KBM-7 (cell line): ENCODE data around the gene AAK1.
"Not testable (repeated sequence)": the region's sequence is repeated elsewhere in the genome, so short reads cannot be mapped to it uniquely, and the experiment has no call there.

Experiments used
- DNase-seq: peaks from one replicate; pipeline ENCODE4 v3.0.0-alpha.2; 2015
- in situ Hi-C: fragments of 300-500 bp; cut with MboI; formaldehyde crosslinking; loops from 2 replicates; pipeline ENCODE4 v1.14.3; 2020; ENCODE audit warnings: low sequenced_read_pairs, low pct_unique_long_range_greater_than_20kb, mixed read lengths

The AAK1 gene

DNA sequence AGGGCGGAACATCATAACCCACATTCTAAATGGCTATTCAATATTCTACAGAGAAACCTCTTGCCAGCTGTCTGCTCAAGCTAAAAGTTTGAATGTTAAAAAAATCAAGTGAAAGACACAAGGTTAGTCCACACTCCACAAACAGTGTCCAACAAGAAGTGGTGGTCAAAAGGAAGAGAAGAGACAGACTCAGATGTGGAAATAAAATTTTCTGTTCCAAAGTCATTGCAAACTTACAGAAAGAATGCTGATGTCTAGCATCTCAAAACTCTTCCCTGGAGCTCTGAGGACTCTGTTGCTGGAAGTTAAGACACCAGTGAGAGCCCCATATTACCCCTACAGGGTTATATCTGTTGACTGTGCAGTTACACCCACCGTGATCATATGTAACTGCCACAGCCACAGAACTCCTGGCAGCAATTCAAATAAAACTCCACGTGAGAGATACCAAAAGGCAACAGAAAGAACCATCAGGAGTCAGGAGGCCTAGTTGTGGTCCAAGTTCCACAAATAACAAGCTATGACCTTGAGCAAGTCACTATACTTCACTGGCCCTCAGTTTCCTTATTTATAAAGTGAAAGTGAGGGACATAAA, 60.9 kb downstream of the AAK1 start:
- in situ Hi-C loops: no loop called here
- peak; percentile 47 for DNase-seq

DNA sequence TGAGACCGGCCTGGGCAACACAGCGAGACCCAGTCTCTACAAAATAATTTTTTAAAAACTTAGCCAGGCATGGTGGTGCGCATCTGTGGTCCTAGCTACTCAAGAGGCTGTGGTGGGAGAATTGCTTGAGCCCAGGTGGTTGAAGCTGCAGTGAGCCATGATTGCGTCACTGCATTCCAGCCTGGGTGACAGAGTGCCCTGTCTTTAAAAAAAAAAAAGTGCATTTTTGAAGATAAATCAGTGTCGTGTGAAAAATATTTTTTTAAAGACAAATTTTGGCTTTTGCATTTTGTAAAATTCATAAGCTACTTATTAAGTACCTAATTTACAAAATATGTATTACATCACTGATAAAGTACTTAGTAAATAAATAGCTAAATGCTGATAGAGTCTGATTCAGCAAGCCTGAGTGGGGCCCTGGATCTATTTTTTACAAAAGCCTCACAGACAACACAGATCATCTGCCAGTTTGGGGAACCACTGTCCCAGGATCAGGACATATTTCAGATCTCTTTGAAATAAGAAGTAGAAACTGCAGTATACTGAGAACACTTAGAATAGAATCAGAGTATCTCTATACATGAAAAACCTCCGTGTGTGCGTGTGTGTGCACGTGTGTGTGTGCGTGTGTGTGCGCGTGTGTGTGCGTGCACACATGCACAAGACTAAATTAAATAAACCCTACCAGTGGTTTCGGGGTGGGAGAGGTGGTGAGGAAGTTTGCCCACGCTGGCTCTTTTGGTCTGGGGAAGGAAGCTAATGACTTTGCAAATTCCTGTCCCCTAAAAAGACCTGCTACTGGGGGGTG, 61.6 kb downstream of the AAK1 start:
- peak; percentile 73 for DNase-seq
- in situ Hi-C loops: no loop called here

DNA sequence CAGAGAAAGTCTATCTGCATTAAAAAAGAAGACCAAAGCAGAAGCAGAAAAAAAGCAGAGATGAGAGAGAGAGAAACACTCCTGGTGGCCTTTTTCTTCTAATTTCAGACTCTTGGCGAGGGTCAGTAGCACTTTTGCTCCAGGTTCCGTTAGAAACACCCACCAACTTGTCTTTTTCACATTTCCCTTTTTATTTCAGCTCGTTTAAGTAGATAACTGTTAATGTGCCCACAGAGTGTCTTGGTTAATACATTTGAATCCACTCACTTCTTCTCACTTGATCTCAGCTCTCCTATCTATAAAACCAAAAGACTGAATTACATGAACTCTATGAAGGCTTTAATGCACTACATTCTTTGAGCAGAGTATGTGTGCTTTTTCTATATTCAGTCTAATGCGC, 63.1 kb downstream of the AAK1 start:
- DNase-seq: no peak
- in situ Hi-C loops: no loop called here

DNA sequence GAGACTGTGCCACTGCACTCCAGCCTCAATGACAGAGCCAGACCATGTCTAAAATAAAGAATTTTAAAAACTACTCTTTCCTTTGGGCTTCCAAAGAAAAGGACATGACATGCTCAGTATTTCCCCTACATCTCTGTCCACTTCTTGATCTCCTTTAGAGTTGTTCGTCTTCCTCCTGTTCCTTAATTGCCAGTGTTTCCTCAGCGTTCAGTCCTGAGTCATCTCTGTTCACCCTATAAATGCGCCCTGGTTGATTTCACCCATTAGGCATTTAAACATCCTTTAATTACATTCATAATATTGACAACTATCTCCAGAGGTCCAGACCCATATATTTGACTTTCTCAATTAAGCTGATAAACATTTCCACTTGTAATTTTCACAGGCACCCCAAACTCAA, 64.0 kb downstream of the AAK1 start:
- in situ Hi-C loops: no loop called here

DNA sequence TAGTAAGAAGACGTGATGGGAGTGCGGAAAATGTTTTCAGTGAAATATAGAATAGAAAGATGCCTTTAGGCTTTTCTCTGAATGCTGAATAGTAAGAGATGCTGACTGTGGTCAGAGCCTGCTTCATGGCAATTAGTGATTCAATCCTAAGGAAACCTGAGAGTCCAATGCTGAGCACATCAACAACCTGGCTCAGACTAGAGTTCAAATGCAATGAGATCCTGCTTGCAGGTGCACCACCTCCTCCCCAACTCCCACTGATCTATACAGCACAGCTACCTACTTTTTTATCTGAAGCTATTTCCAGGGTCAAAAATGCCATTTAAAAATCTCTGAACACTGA, 65.4 kb downstream of the AAK1 start:
- in situ Hi-C loops: no loop called here
- no peak for DNase-seq

More for the DNA sequence above, 64.0 kb downstream of the AAK1 start:
- DNase-seq: no peak

DNA sequence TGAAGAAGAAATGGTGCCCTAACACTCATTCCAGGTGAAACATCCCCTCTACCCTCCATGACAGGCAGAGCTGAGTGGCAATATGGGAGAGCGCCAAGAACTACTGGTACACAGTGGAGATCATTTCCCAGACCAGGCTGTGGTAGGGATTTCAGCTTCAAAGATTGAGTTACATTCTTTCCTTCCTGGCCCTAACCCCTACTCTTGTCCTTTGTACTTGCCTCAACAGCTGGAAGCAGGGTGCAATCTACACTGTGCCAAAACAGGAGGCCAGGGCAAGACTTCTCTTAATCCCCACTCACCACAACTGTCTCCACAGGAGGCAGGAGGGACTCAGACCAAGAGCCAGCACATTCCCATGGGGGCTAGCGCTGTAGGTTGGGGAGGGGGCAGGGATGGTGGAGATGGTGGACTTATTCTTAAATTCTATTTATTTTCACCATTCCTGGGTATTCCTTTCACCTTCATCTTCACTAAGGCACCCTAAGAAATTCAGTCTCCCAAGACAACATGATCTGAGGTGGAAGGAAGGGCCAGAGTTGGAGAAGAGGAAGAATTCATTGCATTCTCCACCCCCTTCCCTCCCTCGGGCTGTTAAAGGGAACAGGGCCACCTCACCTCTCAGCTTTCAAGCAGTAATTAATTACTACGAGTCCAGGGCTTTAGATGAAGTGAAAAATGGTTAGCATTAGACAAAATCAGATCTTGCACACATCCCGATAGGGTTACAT, 65.9 kb downstream of the AAK1 start:
- in situ Hi-C loops: no loop called here
- DNase-seq: no peak

DNA sequence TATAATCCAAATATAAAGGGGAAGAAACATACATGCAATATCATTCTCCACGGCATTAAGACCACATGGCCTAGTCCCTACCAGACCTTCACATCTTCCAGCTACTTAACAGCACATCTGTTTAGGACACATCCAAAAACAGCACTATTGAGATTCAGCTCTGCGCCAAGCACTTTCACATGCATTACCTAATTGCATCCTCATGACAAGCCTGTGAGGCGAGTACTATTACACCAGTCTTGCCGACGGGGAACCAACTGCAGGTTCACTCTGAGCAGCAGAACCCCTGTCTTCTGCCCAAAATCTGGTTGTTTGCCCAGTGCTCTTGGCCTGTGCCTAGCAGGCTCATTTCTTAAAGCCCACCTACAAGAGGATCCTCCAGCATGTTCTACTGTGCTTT, 66.7 kb downstream of the AAK1 start:
- in situ Hi-C loops: no loop called here
- DNase-seq: no peak

DNA sequence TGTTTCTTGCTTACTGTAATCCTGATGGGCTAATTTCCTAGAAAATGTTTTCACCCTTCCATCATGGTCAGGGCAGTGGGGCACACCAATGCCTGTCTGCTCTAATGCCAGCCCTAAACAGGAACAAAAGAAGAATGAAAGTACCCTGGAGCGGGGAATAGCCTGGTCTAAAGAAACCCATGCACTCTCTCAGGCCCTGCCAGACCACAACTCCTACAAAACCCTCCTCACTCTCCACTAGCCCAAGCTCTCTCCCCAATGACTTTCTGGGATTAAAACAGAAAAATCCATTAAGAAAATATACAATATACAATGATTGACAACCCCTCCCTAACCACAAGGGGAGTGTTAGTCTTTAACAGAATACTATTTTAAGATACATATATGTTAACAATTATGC, 67.6 kb downstream of the AAK1 start:
- in situ Hi-C loops: no loop called here
- no peak for DNase-seq

DNA sequence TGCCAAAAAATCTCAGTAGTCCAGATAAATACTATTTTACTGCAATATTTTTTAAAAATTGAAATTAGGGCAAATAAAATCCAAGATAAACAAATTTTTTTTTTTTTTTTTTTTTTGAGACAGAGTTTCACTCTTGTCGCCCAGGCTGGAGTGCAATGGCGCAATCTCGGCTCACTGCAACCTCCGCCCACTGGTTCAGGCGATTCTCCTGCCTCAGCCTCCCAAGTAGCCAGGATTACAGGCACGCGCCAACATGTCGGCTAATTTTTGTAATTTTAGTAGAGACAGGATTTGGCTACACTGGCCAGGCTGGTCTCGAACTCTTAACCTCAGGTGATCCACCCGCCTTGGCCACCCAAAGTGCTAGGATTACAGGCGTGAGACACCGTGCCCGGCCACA, 68.2 kb downstream of the AAK1 start:
- DNase-seq, in situ Hi-C loops: not testable (repeated sequence)

DNA sequence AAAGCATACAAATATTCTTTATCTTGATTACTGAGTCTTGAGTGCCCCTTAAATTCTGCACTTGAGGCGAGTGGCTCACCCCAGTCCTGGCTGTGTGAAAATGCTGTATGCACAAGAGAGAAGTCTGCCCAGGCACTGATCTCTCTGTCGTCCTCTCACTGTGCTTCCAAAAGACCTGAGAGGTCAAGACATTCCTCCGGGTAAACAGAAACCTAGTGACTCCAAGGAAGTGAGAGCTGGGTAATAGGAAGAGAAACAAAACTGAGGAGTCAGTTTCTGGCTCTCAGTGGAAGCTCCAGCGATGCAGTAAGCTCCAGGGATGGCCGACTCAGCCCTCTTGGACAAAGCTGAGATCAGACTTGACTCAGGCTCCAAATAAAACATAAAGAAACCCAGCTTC, 70.9 kb downstream of the AAK1 start:
- in situ Hi-C loops: loop anchor here (25.0 kb wide), 1 partner anchor 140 kb away; no protein-coding TSS in a partner anchor
- no peak for DNase-seq

DNA sequence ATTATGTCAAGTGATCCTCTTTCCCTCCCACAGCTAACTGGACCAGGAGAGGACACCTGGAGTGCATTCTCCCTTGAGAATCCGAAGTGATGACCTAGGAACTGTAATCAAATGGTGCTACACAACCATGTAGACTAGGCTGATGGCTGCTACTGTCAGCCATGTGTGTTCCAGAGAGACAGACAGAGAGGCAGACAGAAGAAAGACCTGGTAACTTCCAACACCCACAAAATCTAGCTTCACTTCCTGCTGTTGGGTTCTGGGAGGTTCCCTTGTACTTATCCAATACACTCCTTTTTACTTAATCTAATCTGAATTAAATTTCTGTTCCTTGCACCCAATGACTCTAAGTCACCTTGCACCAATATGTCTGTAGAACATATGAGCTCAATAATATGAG, 72.3 kb downstream of the AAK1 start:
- no peak for DNase-seq
- in situ Hi-C loops: loop anchor here (25.0 kb wide), 1 partner anchor 141 kb away; no protein-coding TSS in a partner anchor

DNA sequence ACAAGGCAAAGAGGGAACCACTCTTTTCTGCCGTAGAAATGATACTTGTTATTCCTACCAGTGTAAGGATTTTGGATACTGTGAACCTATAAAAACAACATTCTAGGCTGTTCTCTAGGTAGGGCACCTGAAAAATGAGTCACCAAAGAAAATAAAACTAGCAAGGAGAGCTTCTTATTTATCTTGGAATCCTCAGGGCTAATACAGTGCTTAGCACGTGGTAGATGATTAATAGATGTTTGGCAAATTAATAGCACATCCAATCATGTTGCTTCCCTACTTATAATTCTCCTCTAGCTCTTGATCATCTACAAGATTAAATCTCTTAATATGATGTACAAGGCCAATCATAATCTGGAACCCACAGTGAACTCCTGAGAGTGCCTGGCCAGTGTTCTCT, 73.1 kb downstream of the AAK1 start:
- in situ Hi-C loops: loop anchor here (25.0 kb wide), 1 partner anchor 142 kb away; no protein-coding TSS in a partner anchor
- no peak for DNase-seq

DNA sequence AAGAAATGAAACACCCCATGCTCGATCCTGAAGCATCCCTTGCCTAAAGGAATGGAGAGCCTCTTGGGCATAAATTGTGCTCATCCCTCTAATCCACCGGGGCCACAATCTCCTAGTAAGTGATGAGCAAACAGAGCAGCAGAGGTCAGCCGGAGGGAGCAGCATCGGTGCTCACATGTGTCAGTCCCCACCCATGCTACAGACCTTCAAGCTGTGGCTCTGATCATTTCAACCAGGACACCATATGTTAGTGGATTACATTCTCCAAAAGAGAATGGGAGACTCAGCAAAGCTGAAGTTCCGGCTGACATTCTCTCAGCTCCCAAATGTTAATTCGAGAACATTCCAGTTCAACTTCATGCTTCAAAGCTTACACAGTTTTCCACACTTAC, 75.6 kb downstream of the AAK1 start:
- in situ Hi-C loops: loop anchor here (25.0 kb wide), 1 partner anchor 144 kb away; no protein-coding TSS in a partner anchor
- DNase-seq: no peak

DNA sequence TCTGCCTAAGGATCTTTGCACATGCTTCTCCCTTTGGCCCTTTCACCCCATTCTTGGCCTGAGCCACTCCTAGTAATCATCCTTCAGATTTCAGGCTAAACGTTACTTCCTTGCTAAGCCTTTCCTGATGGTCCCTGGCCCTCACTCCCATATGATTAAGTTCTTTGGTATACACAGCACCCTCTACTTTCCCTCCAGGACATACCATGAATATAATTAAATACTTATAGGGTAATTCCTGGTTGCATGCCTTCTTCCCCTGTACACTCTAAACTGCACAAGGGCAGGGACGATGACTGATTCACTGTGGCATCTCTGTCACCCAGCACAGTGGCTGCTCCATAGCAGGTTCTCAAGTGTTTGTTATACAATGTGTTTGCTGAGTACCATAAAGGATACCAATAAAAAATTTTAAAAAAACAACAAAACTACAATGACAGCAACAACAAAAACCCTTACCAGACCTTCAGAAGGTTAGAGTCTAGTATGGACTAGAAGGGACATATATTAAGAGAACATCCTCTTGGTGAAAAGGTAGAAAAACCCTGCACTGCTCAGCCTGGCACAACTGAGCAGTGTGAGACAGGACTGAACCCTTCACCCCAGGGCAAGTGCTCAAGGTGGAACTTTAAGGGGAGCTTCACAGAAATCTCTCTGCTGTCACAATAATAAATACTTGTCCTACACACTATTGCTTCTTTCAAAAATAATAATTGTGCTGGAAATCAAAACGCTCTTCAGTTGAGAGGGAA, 76.2 kb downstream of the AAK1 start:
- in situ Hi-C loops: loop anchor here (25.0 kb wide), 1 partner anchor 145 kb away; no protein-coding TSS in a partner anchor
- DNase-seq: no peak

DNA sequence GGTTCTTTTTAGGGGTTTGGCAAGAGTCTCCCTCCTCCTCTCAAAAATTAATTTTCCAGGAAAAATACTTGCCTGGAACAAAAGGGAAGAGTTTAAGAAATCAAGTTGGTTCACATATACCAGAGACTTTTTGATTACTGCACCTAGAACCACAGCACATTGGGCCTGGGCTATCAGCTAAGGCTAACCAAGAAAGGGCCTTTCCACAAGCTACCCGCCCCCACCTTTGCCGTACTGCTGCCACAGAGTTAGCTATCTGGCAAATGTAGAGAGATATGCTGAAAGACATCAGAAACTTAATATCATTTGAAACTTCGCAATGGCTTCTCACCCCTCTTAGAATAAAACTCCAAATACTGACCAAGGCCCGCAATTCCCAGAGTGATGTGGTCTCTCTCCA, 76.9 kb downstream of the AAK1 start:
- DNase-seq: no peak
- in situ Hi-C loops: loop anchor here (25.0 kb wide), 1 partner anchor 146 kb away; no protein-coding TSS in a partner anchor

DNA sequence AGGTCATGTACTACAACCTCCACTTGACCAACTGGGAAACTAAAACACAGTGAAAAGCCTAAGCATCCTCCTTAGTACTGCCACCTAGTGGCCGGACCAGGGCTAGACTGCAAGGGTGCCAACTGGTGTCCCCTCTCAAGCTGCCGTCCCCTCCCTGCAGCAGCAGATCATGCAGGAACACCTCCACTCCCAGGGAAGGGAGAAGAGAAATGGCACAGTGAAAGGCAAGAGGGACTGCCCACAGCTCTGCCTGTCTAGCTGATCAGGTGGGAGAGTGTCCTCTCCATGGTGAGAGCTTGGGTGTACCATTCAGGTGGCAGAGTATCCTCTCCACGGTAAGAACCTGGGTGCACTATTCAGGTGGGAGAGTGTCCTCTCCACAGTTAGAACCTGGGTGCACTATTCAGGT, 78.1 kb downstream of the AAK1 start:
- peak; percentile 67 for DNase-seq
- in situ Hi-C loops: loop anchor here (25.0 kb wide), 1 partner anchor 147 kb away; no protein-coding TSS in a partner anchor

DNA sequence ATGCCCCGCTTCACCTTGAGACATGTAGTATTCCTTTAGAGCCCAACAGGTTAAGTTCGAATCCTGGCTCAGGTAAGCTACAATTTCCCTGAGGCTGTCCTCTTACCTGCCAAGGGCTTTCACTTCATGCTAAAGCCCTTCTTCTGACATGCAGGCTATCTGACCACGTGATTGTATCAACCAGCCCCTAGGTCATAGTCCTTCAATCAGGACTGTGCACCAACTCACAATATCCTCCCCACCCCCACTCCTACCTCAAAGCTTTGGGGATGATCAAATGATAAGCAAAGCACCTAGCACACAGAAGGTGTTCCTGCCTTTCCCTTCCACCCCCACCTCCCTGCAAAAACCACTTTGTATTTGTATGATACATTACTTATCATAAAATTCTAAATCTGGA, 78.9 kb downstream of the AAK1 start:
- no peak for DNase-seq
- in situ Hi-C loops: loop anchor here (25.0 kb wide), 1 partner anchor 148 kb away; no protein-coding TSS in a partner anchor

DNA sequence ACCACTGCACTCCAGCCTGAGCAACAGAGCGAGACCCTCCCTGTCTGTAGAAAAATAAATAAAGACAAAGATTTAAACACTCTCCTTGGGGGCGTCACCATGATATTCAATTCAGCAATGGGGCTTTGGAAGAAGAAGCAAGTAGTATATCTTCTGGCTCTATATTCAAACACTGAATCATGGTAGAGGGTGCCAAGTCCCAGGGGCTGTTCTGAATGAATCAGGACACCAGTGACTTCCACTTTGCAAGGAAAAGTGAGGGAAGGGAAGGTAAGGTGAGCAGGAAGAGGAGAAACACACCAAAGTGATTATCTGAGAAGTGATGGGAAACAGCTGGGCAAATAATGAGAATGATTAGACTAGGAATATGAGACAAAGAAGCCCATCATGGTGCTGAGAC, 80.5 kb downstream of the AAK1 start:
- in situ Hi-C loops: loop anchor here (25.0 kb wide), 1 partner anchor 149 kb away; no protein-coding TSS in a partner anchor
- DNase-seq: no peak

DNA sequence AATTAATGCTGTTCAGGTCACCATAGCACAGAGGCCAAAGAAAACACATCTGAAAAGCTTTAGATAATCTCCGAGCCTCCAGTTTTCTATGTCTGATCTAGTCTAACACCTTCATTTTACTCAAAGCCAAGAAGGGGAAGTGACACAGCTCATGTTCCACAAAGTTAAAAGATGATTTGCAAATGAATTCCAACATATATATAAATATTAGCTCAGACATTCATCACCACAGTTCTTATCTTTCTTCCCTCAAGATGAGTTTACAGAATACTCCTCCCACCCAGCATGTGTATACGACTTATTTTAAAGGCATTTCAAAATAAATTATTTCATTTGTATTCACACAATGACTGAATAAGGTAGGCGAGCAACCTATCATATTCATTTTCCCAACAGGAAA, 82.4 kb downstream of the AAK1 start:
- no peak for DNase-seq
- in situ Hi-C loops: loop anchor here (25.0 kb wide), 1 partner anchor 151 kb away; no protein-coding TSS in a partner anchor
